HepG2 (cell line): ENCODE data around the gene BLVRB. TPM values are rescaled to one million over a fixed set of nuclear protein-coding genes. Genes with fewer than 3 reads are reported as not detected.

Source experiments
- HNRNPL ChIP-seq: fragments of 200-400 bp; formaldehyde crosslinking; IDR thresholded peaks from 2 replicates; pipeline ENCODE4 v1.6.1; 2017; ENCODE audit warnings: mild to moderate bottlenecking, low read depth, low read length
- HNRNPLL ChIP-seq: fragments of 200-400 bp; formaldehyde crosslinking; IDR thresholded peaks from 2 replicates; pipeline ENCODE4 v1.6.1; 2017; ENCODE audit warnings: mild to moderate bottlenecking, low read depth, low read length; ENCODE audit not compliant: poor library complexity, severe bottlenecking
- MLLT10 ChIP-seq: sonication (generic); formaldehyde crosslinking; IDR thresholded peaks from 2 replicates; pipeline ENCODE4 v1.4.0; 2020; ENCODE audit warnings: missing genetic modification reagents
- MNT ChIP-seq: fragments of 450-650 bp; IDR thresholded peaks from 2 replicates; pipeline ENCODE4 v1.6.1; 2016
- NR2F1 ChIP-seq, 2 experiments: fragments of 450-650 bp in 1 of 2; formaldehyde crosslinking in 1 of 2; IDR thresholded peaks; 2 replicates each; pipeline versions ENCODE4 v1.5.0 to v1.6.1; 2016 to 2020; ENCODE audit warnings: mild to moderate bottlenecking in 1 of 2, missing compliant biosample characterization in 1 of 2, missing genetic modification reagents in 1 of 2, moderate library complexity in 1 of 2
- PHF8 ChIP-seq: sonication (generic); formaldehyde crosslinking; IDR thresholded peaks from 2 replicates; pipeline ENCODE4 v1.5.0; 2020; ENCODE audit warnings: missing genetic modification reagents
- RFXAP ChIP-seq: sonication (generic); formaldehyde crosslinking; IDR thresholded peaks from 2 replicates; pipeline ENCODE4 v1.4.0; 2020; ENCODE audit warnings: missing genetic modification reagents, borderline replicate concordance
- SKIL ChIP-seq: sonication (generic); formaldehyde crosslinking; IDR thresholded peaks from 2 replicates; pipeline ENCODE4 v1.8.0; 2022; ENCODE audit warnings: missing genetic modification reagents, mild to moderate bottlenecking, moderate library complexity, borderline replicate concordance
- ZBTB43 ChIP-seq: sonication (generic); formaldehyde crosslinking; conservative IDR thresholded peaks from 2 replicates; pipeline ENCODE4 v1.4.0; 2020; ENCODE audit warnings: missing genetic modification reagents
- ZBTB7B ChIP-seq: sonication (generic); formaldehyde crosslinking; IDR thresholded peaks from 2 replicates; pipeline ENCODE4 v1.4.0; 2020; ENCODE audit warnings: missing genetic modification reagents
- ZMYM2 ChIP-seq: sonication (generic); formaldehyde crosslinking; IDR thresholded peaks from 2 replicates; pipeline ENCODE4 v1.8.0; 2022; ENCODE audit warnings: mild to moderate bottlenecking, missing genetic modification reagents
- ZNF670 ChIP-seq: sonication (generic); formaldehyde crosslinking; IDR thresholded peaks from 2 replicates; pipeline ENCODE4 v1.8.0; 2022; ENCODE audit warnings: mild to moderate bottlenecking, missing genetic modification reagents, borderline replicate concordance
- ZNF709 ChIP-seq: sonication (generic); formaldehyde crosslinking; IDR thresholded peaks from 2 replicates; pipeline ENCODE4 v1.5.0; 2020; ENCODE audit warnings: mild to moderate bottlenecking, missing genetic modification reagents
- ZNF800 ChIP-seq: sonication (generic); formaldehyde crosslinking; IDR thresholded peaks from 2 replicates; pipeline ENCODE4 v1.4.0; 2020; ENCODE audit warnings: missing genetic modification reagents
- ZXDC ChIP-seq: sonication (generic); formaldehyde crosslinking; IDR thresholded peaks from 2 replicates; pipeline ENCODE4 v1.5.0; 2020; ENCODE audit warnings: mild to moderate bottlenecking, missing genetic modification reagents
- polyA plus RNA-seq, 8 experiments: library from polyadenylated mRNA; depleted of rRNA in 3 of 8; stranded (reverse) in 7 of 8; unstranded in 1 of 8; fragments of >200 nt; fragmentation: Illumina TruSeq in 4 of 8; extraction: Trizol in 4 of 8; gene quantifications; 2 replicates each; pipeline versions ENCODE4 v1.2.1 to v1.2.3, GENCODE V29; 2011 to 2016; ENCODE audit warnings: low read depth in 4 of 8, missing spikeins in 1 of 8, mixed read lengths in 1 of 8; ENCODE audit not compliant: insufficient read depth in 1 of 8
- total RNA-seq, 5 experiments: library from RNA; depleted of rRNA; stranded (reverse); fragments of >200 nt; fragmentation: Illumina TruSeq; extraction: Trizol; gene quantifications; 2 replicates each; pipeline ENCODE4 v1.2.3, GENCODE V29; 2016; ENCODE audit warnings: low read depth in 1 of 5

BLVRB gene
- total and polyA plus RNA-seq, 2 of the 13 experiments (the other 11 are each of a cell fraction or from before 2014, with no cell fraction given), result 25.9 to 51.4 TPM

GRCh38 chr19:40420766-40421765 is 44.5 kb downstream of the BLVRB start (continued):
- TF ChIP-seq ZNF800 (CRISPR knock-in tag), result peak; percentile 42
- peak; percentile 28 for TF ChIP-seq ZBTB43 (CRISPR knock-in tag)
- peak; percentile 89 for TF ChIP-seq ZNF670 (CRISPR knock-in tag)
- 0 out of 2 replicates have a peak, but pooled peaks have one; percentile 10 for TF ChIP-seq ZXDC (CRISPR knock-in tag)
- peak; percentile 85 for TF ChIP-seq HNRNPL
- peak; percentile 83 for TF ChIP-seq ZBTB7B (CRISPR knock-in tag)
- peak; percentile 76 for TF ChIP-seq HNRNPLL
- TF ChIP-seq MLLT10 (CRISPR knock-in tag), result no peak
- TF ChIP-seq ZNF709 (CRISPR knock-in tag), result peak; percentile 91
- TF ChIP-seq RFXAP (CRISPR knock-in tag), result peak; percentile 52; the same call in 1 of the 2 replicates
- TF ChIP-seq PHF8 (CRISPR knock-in tag), result peak; percentile 88
- TF ChIP-seq NR2F1 (CRISPR knock-in tag; IDR thresholded peaks at IDR 0.05), result peak in 1 of 2 experiments; percentile 29; a peak in 1 of 4 replicates
- TF ChIP-seq ZMYM2 (CRISPR knock-in tag), result peak; percentile 72; the same call in 1 of the 2 replicates
- peak; percentile 81 for TF ChIP-seq SKIL (CRISPR knock-in tag)
- peak; percentile 10; the same call in 1 of the 2 replicates for TF ChIP-seq MNT
- TF ChIP-seq, all 625 proteins: peak for 311
